Activated B cell treated with CpG ODN at 0.5 μM for 24 hours (primary cell): ENCODE data around the gene AARS2. TPM values are rescaled to one million over a fixed set of nuclear protein-coding genes. Genes with fewer than 3 reads are reported as not detected.

ENCODE experiments used
- ATAC-seq: fragments of 200-7000 bp; cut with Tn5 transposase; one replicate; pipeline ENCODE4 v1.10.0; 2021; ENCODE audit warnings: low read depth, mild to moderate bottlenecking, moderate library complexity
- CTCF ChIA-PET: fragments of 350-600 bp; sonication (Branson Sonifier 250); formaldehyde crosslinking; loops from one replicate; lab custom pipeline; 2021; ENCODE audit warnings: antibody characterized with exemption; lab: Charles Lee
- POLR2A ChIA-PET: fragments of 350-600 bp; sonication (Branson Sonifier 250); formaldehyde crosslinking; loops from one replicate; lab custom pipeline; 2021; ENCODE audit warnings: antibody characterized with exemption; lab: Charles Lee
- DNase-seq: peaks from one replicate; pipeline ENCODE4 v3.0.0; 2022
- H3K27ac Mint-ChIP-seq: one replicate; pipeline ENCODE4 v1.8.0; 2020; ENCODE audit warnings: mixed read lengths
- H3K27me3 Mint-ChIP-seq: one replicate; pipeline ENCODE4 v1.8.0; 2021; ENCODE audit warnings: mixed read lengths
- H3K36me3 Mint-ChIP-seq: one replicate; pipeline ENCODE4 v1.8.0; 2021; ENCODE audit warnings: low read depth, mixed read lengths
- H3K4me1 Mint-ChIP-seq: one replicate; pipeline ENCODE4 v1.8.0; 2021; ENCODE audit warnings: mixed read lengths
- H3K4me3 Mint-ChIP-seq: one replicate; pipeline ENCODE4 v1.8.0; 2020; ENCODE audit warnings: mild to moderate bottlenecking, mixed read lengths
- H3K9me3 Mint-ChIP-seq: one replicate; pipeline ENCODE4 v1.8.0; 2020; ENCODE audit warnings: mixed read lengths
- intact Hi-C: fragments of 100-400 bp; cut with micrococcal nuclease; formaldehyde crosslinking; loops from one replicate; pipeline ENCODE4 v1.15.1; 2024
- total RNA-seq: library from RNA; stranded (reverse); gene quantifications from 2 replicates; pipeline ENCODE4 v1.2.3, GENCODE V29; 2022
- TF ChIP-seq, protein P1 (sequence below): fragments of 200-600 bp; IDR thresholded peaks from one replicate; pipeline ENCODE4 v1.8.0; 2022; ENCODE audit warnings: antibody characterized with exemption, mild to moderate bottlenecking

AARS2 gene
- total RNA-seq, 1 donor from 2014 or later: 22.4 TPM

DNA sequence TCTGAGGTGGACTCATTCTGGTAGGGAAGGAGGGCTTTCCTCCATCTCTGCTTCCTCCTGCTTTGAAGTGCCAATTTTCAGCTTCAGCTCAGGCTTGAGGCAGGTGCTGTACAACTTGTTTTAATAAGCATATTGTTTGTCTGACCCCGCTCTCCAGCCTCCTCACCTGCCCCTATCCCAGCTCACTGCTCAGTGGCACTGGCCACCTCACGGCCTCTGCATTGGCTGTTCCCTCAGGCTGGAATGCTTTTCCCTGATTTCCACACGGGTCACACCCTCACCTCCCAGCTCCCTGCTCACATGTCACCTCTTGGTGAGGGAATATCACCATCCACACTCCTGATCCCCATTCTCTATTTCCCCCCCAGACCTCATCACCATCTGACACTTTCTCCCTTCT, 14.3 kb downstream of the AARS2 start:
- peaks cover 41% of the 10 kb centered on the region for H3K36me3 Mint-ChIP-seq
- CTCF ChIA-PET: interaction anchor here (0.7 to 1.7 kb wide), 3 partner anchors 14 to 32 kb away, joined by 5 to 6 read pairs (median 5); partner anchors contain the start of gene AARS2

DNA sequence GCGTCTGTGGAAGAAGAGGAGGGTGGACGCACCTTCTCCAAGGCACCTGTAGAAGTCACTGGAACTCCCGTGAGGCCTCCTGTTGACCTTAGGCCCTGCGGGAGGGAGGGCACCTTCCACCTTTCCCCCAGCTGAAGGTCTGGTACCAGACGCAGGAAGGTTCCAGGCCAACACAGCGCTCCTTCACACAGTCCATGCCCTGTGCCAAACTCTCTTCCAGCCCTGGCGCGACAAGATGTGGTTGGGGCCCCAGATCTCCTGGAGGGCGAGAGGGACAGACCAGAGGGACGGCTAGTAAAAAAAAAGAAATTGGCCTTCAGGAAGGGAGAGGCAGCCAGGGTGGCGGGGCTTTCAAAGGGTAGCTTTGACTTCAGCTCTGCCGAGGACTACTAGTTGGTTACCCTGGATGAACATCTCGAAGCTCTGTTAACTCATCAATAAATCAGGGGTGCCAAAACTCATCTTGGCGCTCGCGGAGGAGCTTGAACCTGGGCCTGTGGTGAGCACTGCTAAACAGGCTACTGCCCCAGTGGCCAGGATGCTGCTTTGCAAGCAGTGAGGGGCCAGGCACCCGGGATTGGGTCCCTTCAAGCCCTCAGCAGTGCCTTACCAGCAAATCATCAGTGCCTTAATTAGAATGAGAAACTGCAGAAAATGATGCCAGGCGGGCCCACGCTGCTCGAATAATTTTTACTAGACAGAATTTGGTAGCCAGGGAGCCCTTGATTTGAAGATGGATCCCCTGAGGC, 14.9 kb downstream of the AARS2 start:
- Mint-ChIP-seq H3K27ac (no peak overlapping the region), H3K27me3 (peaks cover 28% of the 10 kb centered on the region), H3K36me3 (peaks cover 35% of the 10 kb centered on the region), H3K4me1 (peaks cover 13% of the 10 kb centered on the region), H3K4me3 (peak overlapping the region; percentile 25), H3K9me3 (no peaks in the 10 kb centered on the region)
- intact Hi-C loops: no loop called here
- POLR2A ChIA-PET: interaction anchor here (2.3 kb wide), 1 partner anchor 15 kb away, joined by 6 read pairs; the partner anchor contains the start of gene AARS2
- TF ChIP-seq, protein P1, sequence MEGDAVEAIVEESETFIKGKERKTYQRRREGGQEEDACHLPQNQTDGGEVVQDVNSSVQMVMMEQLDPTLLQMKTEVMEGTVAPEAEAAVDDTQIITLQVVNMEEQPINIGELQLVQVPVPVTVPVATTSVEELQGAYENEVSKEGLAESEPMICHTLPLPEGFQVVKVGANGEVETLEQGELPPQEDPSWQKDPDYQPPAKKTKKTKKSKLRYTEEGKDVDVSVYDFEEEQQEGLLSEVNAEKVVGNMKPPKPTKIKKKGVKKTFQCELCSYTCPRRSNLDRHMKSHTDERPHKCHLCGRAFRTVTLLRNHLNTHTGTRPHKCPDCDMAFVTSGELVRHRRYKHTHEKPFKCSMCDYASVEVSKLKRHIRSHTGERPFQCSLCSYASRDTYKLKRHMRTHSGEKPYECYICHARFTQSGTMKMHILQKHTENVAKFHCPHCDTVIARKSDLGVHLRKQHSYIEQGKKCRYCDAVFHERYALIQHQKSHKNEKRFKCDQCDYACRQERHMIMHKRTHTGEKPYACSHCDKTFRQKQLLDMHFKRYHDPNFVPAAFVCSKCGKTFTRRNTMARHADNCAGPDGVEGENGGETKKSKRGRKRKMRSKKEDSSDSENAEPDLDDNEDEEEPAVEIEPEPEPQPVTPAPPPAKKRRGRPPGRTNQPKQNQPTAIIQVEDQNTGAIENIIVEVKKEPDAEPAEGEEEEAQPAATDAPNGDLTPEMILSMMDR: no peak
- no peak for DNase-seq
- CTCF ChIA-PET: interaction anchor here (1.3 to 1.5 kb wide), 2 partner anchors 15 to 30 kb away, joined by 4 to 5 read pairs; partner anchors contain the start of gene AARS2
- ATAC-seq: no peak

More for the DNA sequence above, 14.3 kb downstream of the AARS2 start:
- no peak overlapping the region for H3K27ac Mint-ChIP-seq
- ATAC-seq (no peak), DNase-seq (no peak)
- H3K9me3 Mint-ChIP-seq: no peaks in the 10 kb centered on the region
- H3K4me1 Mint-ChIP-seq: peaks cover 13% of the 10 kb centered on the region
- POLR2A ChIA-PET: interaction anchor here (0.6 to 2.3 kb wide), 2 partner anchors 14 to 35 kb away, joined by 3 to 6 read pairs; partner anchors contain the start of gene AARS2
- no peak overlapping the region for H3K4me3 Mint-ChIP-seq
- TF ChIP-seq, protein P1: no peak
- intact Hi-C loops: no loop called here
- peaks cover 24% of the 10 kb centered on the region for H3K27me3 Mint-ChIP-seq

- ATAC-seq: peak; percentile 80
- TF ChIP-seq, protein P1: no peak
- DNase-seq: no peak
- POLR2A ChIA-PET: interaction anchor here (1.3 to 2.3 kb wide), 2 partner anchors 16 to 29 kb away, joined by 3 to 6 read pairs; partner anchors contain the start of gene AARS2
- CTCF ChIA-PET: interaction anchor here (1.5 kb wide), 1 partner anchor 29 kb away, joined by 4 read pairs; no protein-coding TSS in a partner anchor
- intact Hi-C loops: loop anchor here (2.0 kb wide), 1 partner anchor 29 kb away; no protein-coding TSS in a partner anchor
- Mint-ChIP-seq H3K27me3 (peaks cover 35% of the 10 kb centered on the region), H3K4me3 (peak overlapping the region; percentile 25), H3K9me3 (no peaks in the 10 kb centered on the region), H3K27ac (no peak overlapping the region), H3K4me1 (peaks cover 13% of the 10 kb centered on the region), H3K36me3 (peaks cover 28% of the 10 kb centered on the region)
Measured at GRCh38 chr6:44297063-44298038, 15.8 kb downstream of the AARS2 start.

- Mint-ChIP-seq H3K36me3 (peaks cover 6% of the 10 kb centered on the region), H3K27me3 (peaks cover 52% of the 10 kb centered on the region), H3K4me1 (peaks cover 13% of the 10 kb centered on the region), H3K4me3 (no peak overlapping the region), H3K27ac (no peak overlapping the region), H3K9me3 (no peaks in the 10 kb centered on the region)
- intact Hi-C loops: no loop called here
- ATAC-seq: no peak
- no peak for DNase-seq
- ChIA-PET POLR2A (interaction anchor here (0.5 to 1.1 kb wide), 2 partner anchors 10 to 809 kb away, joined by 3 to 4 read pairs; no protein-coding TSS in a partner anchor), CTCF (interaction anchor here (0.5 to 1.8 kb wide), 3 partner anchors 10 to 781 kb away, joined by 3 to 13 read pairs (median 7); no protein-coding TSS in a partner anchor)
- TF ChIP-seq, protein P1: no peak
Measured at GRCh38 chr6:44294832-44295791, 18.0 kb downstream of the AARS2 start.
